SJSA1 (cell line): ENCODE data around the gene PDE10A. TPM values are rescaled to one million over a fixed set of nuclear protein-coding genes. Genes with fewer than 3 reads are reported as not detected.
"Not testable (repeated sequence)": the region's sequence is repeated elsewhere in the genome, so short reads cannot be mapped to it uniquely, and the experiment has no call there.

Source experiments
- DNase-seq, 2 experiments: peaks; one replicate each; pipeline ENCODE4 v3.0.0-alpha.2; 2015 to 2020; ENCODE audit warnings: low spot score in 2 of 2, low read depth in 1 of 2
- H3K27ac ChIP-seq: fragments of 250-450 bp; sonication (Bioruptor Pico); 2 replicates; pipeline ENCODE4 v1.5.1; 2020; ENCODE audit warnings: mild to moderate bottlenecking, moderate library complexity
- H3K27me3 ChIP-seq: fragments of 250-450 bp; sonication (Bioruptor Pico); replicated peaks from 2 replicates; pipeline ENCODE4 v1.5.1; 2020; ENCODE audit warnings: mild to moderate bottlenecking, moderate library complexity
- H3K36me3 ChIP-seq: fragments of 250-450 bp; sonication (Bioruptor Pico); 2 replicates; pipeline ENCODE4 v1.5.1; 2020; ENCODE audit warnings: mild to moderate bottlenecking
- H3K4me1 ChIP-seq: fragments of 250-450 bp; sonication (Bioruptor Pico); replicated peaks from 2 replicates; pipeline ENCODE4 v1.6.1; 2021; ENCODE audit warnings: mild to moderate bottlenecking
- H3K4me3 ChIP-seq: fragments of 250-450 bp; sonication (Bioruptor Pico); 2 replicates; pipeline ENCODE4 v1.5.1; 2020; ENCODE audit warnings: mild to moderate bottlenecking
- H3K9me3 ChIP-seq: fragments of 250-450 bp; sonication (Bioruptor Pico); replicated peaks from 2 replicates; pipeline ENCODE4 v1.5.1; 2020; ENCODE audit warnings: mild to moderate bottlenecking
- total RNA-seq: library from RNA; depleted of rRNA; stranded (reverse); fragments of >200 nt; shearing (Covaris generic); gene quantifications from 2 replicates; pipeline ENCODE4 v1.2.3, GENCODE V29; 2014

Gene PDE10A
- total RNA-seq, 1 experiment from 2014 or later: 2.4 TPM

- no peak overlapping the region for H3K27ac ChIP-seq
- DNase-seq: no peak
- H3K4me3 ChIP-seq: no peak overlapping the region
These were observed 44.8 kb downstream of the PDE10A start for GRCh38 chr6:165618241-165618640.

GRCh38 chr6:165617528-165617927 lies 45.5 kb downstream of the PDE10A start:
- no peaks in the 10 kb centered on the region for H3K9me3 ChIP-seq
- H3K36me3 ChIP-seq: no peaks in the 10 kb centered on the region
- no peak overlapping the region for H3K27ac ChIP-seq
- 0 out of 2 replicates have a peak, but pooled peaks cover 3% of the 10 kb centered on the region for H3K4me1 ChIP-seq
- no peak for DNase-seq
- H3K4me3 ChIP-seq: no peak overlapping the region
- no peaks in the 10 kb centered on the region for H3K27me3 ChIP-seq

More at GRCh38 chr6:165618241-165618640, 44.8 kb downstream of the PDE10A start:
- Histone ChIP-seq H3K27me3 (no peaks in the 10 kb centered on the region), H3K36me3 (no peaks in the 10 kb centered on the region), H3K4me1 (0 out of 2 replicates have a peak, but pooled peaks cover 3% of the 10 kb centered on the region), H3K9me3 (no peaks in the 10 kb centered on the region)

- Histone ChIP-seq H3K9me3 (no peaks in the 10 kb centered on the region), H3K27me3 (no peaks in the 10 kb centered on the region), H3K27ac (no peak overlapping the region), H3K4me1 (0 out of 2 replicates have a peak, but pooled peaks cover 3% of the 10 kb centered on the region), H3K4me3 (no peak overlapping the region), H3K36me3 (no peaks in the 10 kb centered on the region)
- no peak for DNase-seq
These were observed 46.9 kb downstream of the PDE10A start for GRCh38 chr6:165616116-165616515.

GRCh38 chr6:165615636-165616035 lies 47.4 kb downstream of the PDE10A start:
- DNase-seq: no peak
- Histone ChIP-seq H3K9me3 (no peaks in the 10 kb centered on the region), H3K4me1 (0 out of 2 replicates have a peak, but pooled peaks cover 3% of the 10 kb centered on the region), H3K4me3 (no peak overlapping the region), H3K36me3 (no peaks in the 10 kb centered on the region), H3K27ac (no peak overlapping the region), H3K27me3 (no peaks in the 10 kb centered on the region)

GRCh38 chr6:165611294-165611693 lies 51.7 kb downstream of the PDE10A start:
- no peak for DNase-seq
- H3K27ac ChIP-seq: no peak overlapping the region

GRCh38 chr6:165608577-165608976 lies 54.5 kb downstream of the PDE10A start:
- H3K27ac ChIP-seq, H3K4me1 ChIP-seq, DNase-seq, H3K27me3 ChIP-seq, H3K36me3 ChIP-seq, H3K9me3 ChIP-seq, H3K4me3 ChIP-seq: not testable (repeated sequence)

More at GRCh38 chr6:165611294-165611693, 51.7 kb downstream of the PDE10A start:
- no peaks in the 10 kb centered on the region for H3K36me3 ChIP-seq
- no peaks in the 10 kb centered on the region for H3K9me3 ChIP-seq
- no peak overlapping the region for H3K4me3 ChIP-seq
- H3K27me3 ChIP-seq: no peaks in the 10 kb centered on the region
- no peaks in the 10 kb centered on the region for H3K4me1 ChIP-seq

- H3K4me1 ChIP-seq: no peaks in the 10 kb centered on the region
- H3K27ac ChIP-seq: no peak overlapping the region
- no peaks in the 10 kb centered on the region for H3K27me3 ChIP-seq
- no peak for DNase-seq
- H3K9me3 ChIP-seq: no peaks in the 10 kb centered on the region; the same call in 1 of the 2 replicates
- H3K36me3 ChIP-seq: no peaks in the 10 kb centered on the region
- H3K4me3 ChIP-seq: no peak overlapping the region
These were observed 56.4 kb downstream of the PDE10A start for GRCh38 chr6:165606740-165607008.

GRCh38 chr6:165605901-165606739 lies 56.9 kb downstream of the PDE10A start:
- no peaks in the 10 kb centered on the region for H3K4me1 ChIP-seq
- H3K36me3 ChIP-seq: no peaks in the 10 kb centered on the region
- no peak for DNase-seq
- H3K27me3 ChIP-seq: no peaks in the 10 kb centered on the region
- no peak overlapping the region for H3K4me3 ChIP-seq
- H3K9me3 ChIP-seq: no peaks in the 10 kb centered on the region; the same call in 1 of the 2 replicates
- no peak overlapping the region for H3K27ac ChIP-seq

GRCh38 chr6:165605182-165605875 lies 57.7 kb downstream of the PDE10A start:
- H3K4me1 ChIP-seq: no peaks in the 10 kb centered on the region
- H3K27ac ChIP-seq: no peak overlapping the region
- H3K36me3 ChIP-seq: no peaks in the 10 kb centered on the region
- no peak for DNase-seq
- H3K4me3 ChIP-seq: no peak overlapping the region
- H3K27me3 ChIP-seq: no peaks in the 10 kb centered on the region
- H3K9me3 ChIP-seq: no peaks in the 10 kb centered on the region; the same call in 1 of the 2 replicates

GRCh38 chr6:165602291-165602690 lies 60.8 kb downstream of the PDE10A start:
- no peak for DNase-seq
- Histone ChIP-seq H3K9me3 (no peaks in the 10 kb centered on the region; the same call in 1 of the 2 replicates), H3K27me3 (no peaks in the 10 kb centered on the region), H3K4me1 (no peaks in the 10 kb centered on the region), H3K4me3 (no peak overlapping the region), H3K36me3 (no peaks in the 10 kb centered on the region), H3K27ac (no peak overlapping the region)

GRCh38 chr6:165600606-165601005 lies 62.4 kb downstream of the PDE10A start:
- no peaks in the 10 kb centered on the region for H3K36me3 ChIP-seq
- H3K27me3 ChIP-seq: no peaks in the 10 kb centered on the region
- no peaks in the 10 kb centered on the region for H3K4me1 ChIP-seq
- no peaks in the 10 kb centered on the region; the same call in 1 of the 2 replicates for H3K9me3 ChIP-seq
- DNase-seq: no peak
- H3K4me3 ChIP-seq: no peak overlapping the region
- H3K27ac ChIP-seq: no peak overlapping the region

- Histone ChIP-seq H3K4me3 (no peak overlapping the region), H3K9me3 (no peaks in the 10 kb centered on the region; the same call in 1 of the 2 replicates), H3K27ac (no peak overlapping the region), H3K27me3 (no peaks in the 10 kb centered on the region), H3K36me3 (no peaks in the 10 kb centered on the region), H3K4me1 (no peaks in the 10 kb centered on the region)
- DNase-seq: no peak
These were observed 63.2 kb downstream of the PDE10A start for GRCh38 chr6:165599596-165600487.

GRCh38 chr6:165599121-165599520 lies 63.9 kb downstream of the PDE10A start:
- H3K9me3 ChIP-seq: no peaks in the 10 kb centered on the region; the same call in 1 of the 2 replicates

More at GRCh38 chr6:165599121-165599520, 63.9 kb downstream of the PDE10A start:
- Histone ChIP-seq H3K4me3 (no peak overlapping the region), H3K27ac (no peak overlapping the region), H3K27me3 (no peaks in the 10 kb centered on the region), H3K4me1 (no peaks in the 10 kb centered on the region), H3K36me3 (no peaks in the 10 kb centered on the region)
- no peak for DNase-seq
